Measurements from ENCODE around the gene SLC4A5. TPM values are rescaled to one million over a fixed set of nuclear protein-coding genes. Genes with fewer than 3 reads are reported as not detected.

Gene SLC4A5
- total RNA-seq, 1 experiment from 2014 or later = 0.70 TPM

DNA sequence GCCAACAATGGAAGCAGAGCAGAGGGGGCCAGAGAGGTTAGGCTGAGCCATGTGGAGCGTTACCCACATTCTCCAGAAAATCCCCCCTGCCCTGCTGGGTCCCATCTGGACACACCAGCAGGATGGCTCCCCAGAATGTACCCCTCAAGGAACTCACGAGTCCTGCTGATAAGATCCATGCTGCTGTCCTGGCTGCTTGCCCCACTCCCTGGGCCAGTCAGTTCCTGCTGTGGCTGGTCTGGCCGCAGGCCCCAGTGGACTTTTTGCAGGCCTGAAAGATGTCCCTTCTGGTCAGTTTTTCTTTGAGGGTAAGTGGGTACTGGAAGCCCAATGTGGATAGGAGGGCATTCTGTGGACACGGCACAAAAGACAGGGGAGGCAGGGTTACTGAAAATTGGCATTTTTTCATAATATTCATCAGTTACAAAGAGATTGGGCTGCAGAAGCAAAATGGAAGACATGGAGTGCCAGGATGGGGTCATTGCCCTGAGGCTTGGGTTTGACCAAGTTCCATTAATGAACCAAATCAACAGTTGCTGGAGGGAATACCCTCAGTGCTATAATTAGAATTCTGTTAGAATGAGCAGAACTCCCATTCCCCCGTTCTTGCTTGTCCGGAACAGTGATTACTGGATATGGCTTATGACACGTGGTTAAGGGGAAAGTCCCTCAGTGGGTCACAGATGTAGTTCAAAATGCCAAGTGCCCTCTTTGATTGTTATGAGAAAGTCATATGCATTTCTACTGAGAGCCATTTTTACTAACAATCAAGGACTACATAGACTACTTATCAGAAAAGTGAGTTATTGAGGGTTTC lies 38.7 kb downstream of the SLC4A5 start:
- H3K27me3 Mint-ChIP-seq (ENCODE audit: insufficient read depth, unreplicated experiment) = peaks cover 8% of the 10 kb centered on the region
- H3K4me1 Mint-ChIP-seq (ENCODE audit: insufficient read depth, unreplicated experiment) = no peaks in the 10 kb centered on the region
- POLR2A ChIA-PET = no interaction called here
- H3K36me3 Mint-ChIP-seq (ENCODE audit: insufficient read depth, unreplicated experiment) = no peaks in the 10 kb centered on the region
- H3K4me3 Mint-ChIP-seq (ENCODE audit: unreplicated experiment) = no peak overlapping the region
- H3K9me3 Mint-ChIP-seq (ENCODE audit: unreplicated experiment) = no peaks in the 10 kb centered on the region
- intact Hi-C loops (cut with micrococcal nuclease) = no loop called here
- no peak for TF ChIP-seq CTCF (IDR thresholded peaks at IDR 0.05; ENCODE audit: unreplicated experiment)
- H3K27ac Mint-ChIP-seq (ENCODE audit: low read depth, unreplicated experiment) = no peak overlapping the region
- BruUV-seq (replicated peaks) = no TSS peak
- CTCF ChIA-PET = interaction anchor here (0.9 kb wide), 1 partner anchor 31 kb away, joined by 4 read pairs; no protein-coding TSS in a partner anchor
- DNase-seq (ENCODE audit: unreplicated experiment) = no peak

- intact Hi-C loops (cut with micrococcal nuclease) = no loop called here
- H3K36me3 Mint-ChIP-seq (ENCODE audit: insufficient read depth, unreplicated experiment) = no peaks in the 10 kb centered on the region
- TF ChIP-seq CTCF (IDR thresholded peaks at IDR 0.05; ENCODE audit: unreplicated experiment) = no peak
- no peak for DNase-seq (ENCODE audit: unreplicated experiment)
- H3K27me3 Mint-ChIP-seq (ENCODE audit: insufficient read depth, unreplicated experiment) = peaks cover 8% of the 10 kb centered on the region
- CTCF ChIA-PET = no interaction called here
- no peaks in the 10 kb centered on the region for H3K9me3 Mint-ChIP-seq (ENCODE audit: unreplicated experiment)
- no peaks in the 10 kb centered on the region for H3K4me1 Mint-ChIP-seq (ENCODE audit: insufficient read depth, unreplicated experiment)
- no peak overlapping the region for H3K27ac Mint-ChIP-seq (ENCODE audit: low read depth, unreplicated experiment)
- H3K4me3 Mint-ChIP-seq (ENCODE audit: unreplicated experiment) = no peak overlapping the region
- POLR2A ChIA-PET = no interaction called here
- BruUV-seq (replicated peaks) = no TSS peak
Measured at GRCh38 chr2:74302865-74303264, 40.4 kb downstream of the SLC4A5 start.

- Mint-ChIP-seq H3K4me3 (ENCODE audit: unreplicated experiment) (no peak overlapping the region), H3K27ac (ENCODE audit: low read depth, unreplicated experiment) (no peak overlapping the region), H3K9me3 (ENCODE audit: unreplicated experiment) (no peaks in the 10 kb centered on the region), H3K27me3 (ENCODE audit: insufficient read depth, unreplicated experiment) (peaks cover 7% of the 10 kb centered on the region), H3K4me1 (ENCODE audit: insufficient read depth, unreplicated experiment) (no peaks in the 10 kb centered on the region), H3K36me3 (ENCODE audit: insufficient read depth, unreplicated experiment) (no peaks in the 10 kb centered on the region)
- no TSS peak for BruUV-seq (replicated peaks)
- no peak for DNase-seq (ENCODE audit: unreplicated experiment)
- intact Hi-C loops (cut with micrococcal nuclease) = no loop called here
- POLR2A ChIA-PET = no interaction called here
- no peak for TF ChIP-seq CTCF (IDR thresholded peaks at IDR 0.05; ENCODE audit: unreplicated experiment)
- CTCF ChIA-PET = interaction anchor here (0.9 to 1.0 kb wide), 2 partner anchors 30 to 32 kb away, joined by 3 to 4 read pairs; no protein-coding TSS in a partner anchor
Measured at GRCh38 chr2:74301262-74301661, 42.0 kb downstream of the SLC4A5 start.

GRCh38 chr2:74300506-74300905 lies 42.7 kb downstream of the SLC4A5 start:
- Mint-ChIP-seq H3K4me1 (ENCODE audit: insufficient read depth, unreplicated experiment) (no peaks in the 10 kb centered on the region), H3K36me3 (ENCODE audit: insufficient read depth, unreplicated experiment) (no peaks in the 10 kb centered on the region), H3K27ac (ENCODE audit: low read depth, unreplicated experiment) (no peak overlapping the region), H3K4me3 (ENCODE audit: unreplicated experiment) (no peak overlapping the region), H3K9me3 (ENCODE audit: unreplicated experiment) (no peaks in the 10 kb centered on the region), H3K27me3 (ENCODE audit: insufficient read depth, unreplicated experiment) (no peaks in the 10 kb centered on the region)
- intact Hi-C loops (cut with micrococcal nuclease) = no loop called here
- BruUV-seq (replicated peaks) = no TSS peak
- POLR2A ChIA-PET = no interaction called here
- no peak for TF ChIP-seq CTCF (IDR thresholded peaks at IDR 0.05; ENCODE audit: unreplicated experiment)
- CTCF ChIA-PET = interaction anchor here (0.9 to 1.0 kb wide), 2 partner anchors 30 to 33 kb away, joined by 3 to 4 read pairs; no protein-coding TSS in a partner anchor
- no peak for DNase-seq (ENCODE audit: unreplicated experiment)
